Astrocyte (in vitro differentiated cells and primary cell): Measurements from ENCODE around the gene IL6ST. TPM values are rescaled to one million over a fixed set of nuclear protein-coding genes. Genes with fewer than 3 reads are reported as not detected.

Experiments
- DNase-seq: peaks from one replicate; pipeline ENCODE4 v3.0.0-alpha.2; 2010; ENCODE audit warnings: low read depth
- FAIRE-seq: peaks from 2 replicates; lab custom pipeline; 2011; peaks lifted over from hg19 to GRCh38; lab: Jason Lieb, UNC
- H2AFZ ChIP-seq: 2 replicates; pipeline ENCODE4 v1.6.0; 2012; ENCODE audit warnings: low read depth, low read length, inconsistent platforms
- H3K27ac ChIP-seq: 2 replicates; pipeline ENCODE4 v1.5.1; 2011; ENCODE audit warnings: low read depth, low read length, inconsistent platforms
- H3K27me3 ChIP-seq: 2 replicates; pipeline ENCODE4 v1.6.0; 2011; ENCODE audit warnings: low read length, inconsistent platforms; ENCODE audit not compliant: insufficient read depth
- H3K36me3 ChIP-seq: 2 replicates; pipeline ENCODE4 v1.5.1; 2011; ENCODE audit warnings: low read length, inconsistent platforms; ENCODE audit not compliant: insufficient read depth
- H3K4me1 ChIP-seq: 2 replicates; pipeline ENCODE4 v1.5.1; 2011; ENCODE audit warnings: low read length, inconsistent platforms; ENCODE audit not compliant: insufficient read depth
- H3K4me2 ChIP-seq: 2 replicates; pipeline ENCODE4 v1.6.0; 2012; ENCODE audit warnings: low read length, inconsistent platforms
- H3K4me3 ChIP-seq: 2 replicates; pipeline ENCODE4 v1.5.1; 2011; ENCODE audit warnings: low read depth, mild to moderate bottlenecking, low read length, inconsistent platforms; ENCODE audit not compliant: insufficient read depth
- H3K79me2 ChIP-seq: 2 replicates; pipeline ENCODE4 v1.6.0; 2012; ENCODE audit warnings: mild to moderate bottlenecking, low read length, inconsistent platforms; ENCODE audit not compliant: insufficient read depth
- H3K9ac ChIP-seq: 2 replicates; pipeline ENCODE4 v1.6.0; 2012; ENCODE audit warnings: mild to moderate bottlenecking, low read length, inconsistent platforms
- H3K9me3 ChIP-seq: 2 replicates; pipeline ENCODE4 v1.5.1; 2012; ENCODE audit warnings: low read depth, mild to moderate bottlenecking, low read length, inconsistent platforms; ENCODE audit not compliant: insufficient read depth
- H4K20me1 ChIP-seq: 2 replicates; pipeline ENCODE4 v1.6.0; 2012; ENCODE audit warnings: low read length, inconsistent platforms; ENCODE audit not compliant: insufficient read depth
- H3K27ac Mint-ChIP-seq: one replicate; pipeline ENCODE4 v1.8.0; 2021; ENCODE audit warnings: mild to moderate bottlenecking, mixed read lengths; ENCODE audit not compliant: unreplicated experiment
- H3K27me3 Mint-ChIP-seq: one replicate; pipeline ENCODE4 v1.8.0; 2021; ENCODE audit warnings: low read depth, mixed read lengths; ENCODE audit not compliant: unreplicated experiment
- H3K36me3 Mint-ChIP-seq: one replicate; pipeline ENCODE4 v1.8.0; 2021; ENCODE audit warnings: low read depth, mixed read lengths; ENCODE audit not compliant: unreplicated experiment
- H3K4me1 Mint-ChIP-seq: one replicate; pipeline ENCODE4 v1.8.0; 2021; ENCODE audit warnings: low read depth, mixed read lengths; ENCODE audit not compliant: unreplicated experiment
- H3K4me3 Mint-ChIP-seq: one replicate; pipeline ENCODE4 v1.8.0; 2021; ENCODE audit warnings: mild to moderate bottlenecking, moderate library complexity, mixed read lengths; ENCODE audit not compliant: unreplicated experiment
- H3K9me3 Mint-ChIP-seq: one replicate; pipeline ENCODE4 v1.8.0; 2021; ENCODE audit warnings: mild to moderate bottlenecking, mixed read lengths; ENCODE audit not compliant: unreplicated experiment
- EZH2 ChIP-seq: IDR thresholded peaks from 2 replicates; pipeline ENCODE4 v1.6.1; 2012; ENCODE audit warnings: mild to moderate bottlenecking, low read length, inconsistent platforms; ENCODE audit not compliant: insufficient read depth
- total RNA-seq: library from RNA; stranded (reverse); gene quantifications from 2 replicates; pipeline ENCODE4 v1.2.1, GENCODE V29; 2021
- TF ChIP-seq, protein P1 (sequence below): IDR thresholded peaks from 2 replicates; pipeline ENCODE4 v1.5.1; 2011; ENCODE audit warnings: low read depth, mild to moderate bottlenecking, inconsistent platforms, low read length, moderate library complexity; ENCODE audit not compliant: insufficient read depth

IL6ST gene
- total RNA-seq, 1 donor from 2014 or later: 158 TPM

DNA sequence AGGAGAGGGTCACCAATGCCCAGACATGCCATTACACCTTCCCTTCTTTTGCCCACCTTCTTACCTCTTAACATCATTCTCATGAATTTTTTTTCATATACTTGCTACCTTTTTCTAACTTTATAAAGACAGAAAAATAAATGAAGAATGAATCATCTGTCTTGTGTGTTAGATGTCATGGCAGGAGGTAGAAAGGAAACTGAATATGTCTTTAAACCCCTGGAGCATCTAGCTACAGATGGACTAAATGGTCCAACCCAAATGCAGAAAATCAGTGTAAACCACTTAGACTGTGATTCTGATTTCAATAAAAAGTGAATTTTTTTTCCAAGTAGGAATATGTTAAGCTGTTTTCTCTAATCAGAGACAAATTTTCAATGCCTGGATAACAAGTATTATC lies 11.8 kb upstream of the IL6ST start:
- H3K36me3 ChIP-seq: no peaks in the 10 kb centered on the region
- FAIRE-seq: no peak
- no peak overlapping the region for H3K27ac ChIP-seq
- DNase-seq: no peak
- Mint-ChIP-seq H3K27ac (no peak overlapping the region), H3K9me3 (peaks cover 7% of the 10 kb centered on the region), H3K27me3 (no peaks in the 10 kb centered on the region), H3K36me3 (peaks cover 2% of the 10 kb centered on the region), H3K4me3 (no peak overlapping the region), H3K4me1 (peaks cover 4% of the 10 kb centered on the region)
- H2AFZ ChIP-seq: no peak overlapping the region
- no peak overlapping the region for H3K4me2 ChIP-seq
- H3K9ac ChIP-seq: no peak overlapping the region
- H3K9me3 ChIP-seq: peaks cover 2% of the 10 kb centered on the region
- TF ChIP-seq, protein P1, sequence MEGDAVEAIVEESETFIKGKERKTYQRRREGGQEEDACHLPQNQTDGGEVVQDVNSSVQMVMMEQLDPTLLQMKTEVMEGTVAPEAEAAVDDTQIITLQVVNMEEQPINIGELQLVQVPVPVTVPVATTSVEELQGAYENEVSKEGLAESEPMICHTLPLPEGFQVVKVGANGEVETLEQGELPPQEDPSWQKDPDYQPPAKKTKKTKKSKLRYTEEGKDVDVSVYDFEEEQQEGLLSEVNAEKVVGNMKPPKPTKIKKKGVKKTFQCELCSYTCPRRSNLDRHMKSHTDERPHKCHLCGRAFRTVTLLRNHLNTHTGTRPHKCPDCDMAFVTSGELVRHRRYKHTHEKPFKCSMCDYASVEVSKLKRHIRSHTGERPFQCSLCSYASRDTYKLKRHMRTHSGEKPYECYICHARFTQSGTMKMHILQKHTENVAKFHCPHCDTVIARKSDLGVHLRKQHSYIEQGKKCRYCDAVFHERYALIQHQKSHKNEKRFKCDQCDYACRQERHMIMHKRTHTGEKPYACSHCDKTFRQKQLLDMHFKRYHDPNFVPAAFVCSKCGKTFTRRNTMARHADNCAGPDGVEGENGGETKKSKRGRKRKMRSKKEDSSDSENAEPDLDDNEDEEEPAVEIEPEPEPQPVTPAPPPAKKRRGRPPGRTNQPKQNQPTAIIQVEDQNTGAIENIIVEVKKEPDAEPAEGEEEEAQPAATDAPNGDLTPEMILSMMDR: no peak
- TF ChIP-seq EZH2: no peak
- H4K20me1 ChIP-seq: no peaks in the 10 kb centered on the region
- H3K4me1 ChIP-seq: peaks cover 1% of the 10 kb centered on the region
- no peaks in the 10 kb centered on the region for H3K27me3 ChIP-seq
- no peaks in the 10 kb centered on the region for H3K79me2 ChIP-seq
- H3K4me3 ChIP-seq: no peak overlapping the region

DNA sequence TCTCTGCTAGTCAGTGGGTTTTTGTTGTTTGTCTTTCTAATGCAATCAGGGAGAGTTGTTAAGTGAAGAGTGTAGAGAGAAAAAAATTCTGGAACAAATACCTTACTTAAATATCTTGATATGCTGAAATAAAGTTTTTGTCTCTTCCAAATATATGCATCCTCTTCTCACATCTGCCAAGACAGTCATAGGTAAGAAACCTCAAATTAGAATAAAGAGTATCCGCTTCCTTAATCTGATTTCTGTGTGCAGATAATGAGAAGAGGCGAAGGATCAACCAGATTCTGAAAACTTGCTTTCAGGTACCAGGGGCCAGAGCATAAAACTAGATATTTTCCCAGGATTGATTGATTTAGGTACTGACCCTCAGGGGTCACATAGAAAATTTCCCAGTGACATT lies 11.3 kb upstream of the IL6ST start:
- H3K4me1 Mint-ChIP-seq: peaks cover 4% of the 10 kb centered on the region
- DNase-seq (no peak), FAIRE-seq (no peak)
- no peak overlapping the region for H3K27ac ChIP-seq
- no peaks in the 10 kb centered on the region for H3K27me3 Mint-ChIP-seq
- no peak overlapping the region for H3K4me3 ChIP-seq
- H3K9me3 ChIP-seq: peaks cover 2% of the 10 kb centered on the region
- no peak overlapping the region for H3K9ac ChIP-seq
- H4K20me1 ChIP-seq: no peaks in the 10 kb centered on the region
- no peak overlapping the region for H3K4me2 ChIP-seq
- H3K36me3 Mint-ChIP-seq: peaks cover 2% of the 10 kb centered on the region
- H3K36me3 ChIP-seq: no peaks in the 10 kb centered on the region
- no peaks in the 10 kb centered on the region for H3K27me3 ChIP-seq
- H3K4me1 ChIP-seq: no peaks in the 10 kb centered on the region
- no peak overlapping the region for H3K27ac Mint-ChIP-seq
- no peak overlapping the region for H2AFZ ChIP-seq
- peaks cover 7% of the 10 kb centered on the region for H3K9me3 Mint-ChIP-seq
- H3K4me3 Mint-ChIP-seq: no peak overlapping the region
- no peaks in the 10 kb centered on the region for H3K79me2 ChIP-seq
- TF ChIP-seq EZH2: no peak
- TF ChIP-seq, protein P1: no peak

DNA sequence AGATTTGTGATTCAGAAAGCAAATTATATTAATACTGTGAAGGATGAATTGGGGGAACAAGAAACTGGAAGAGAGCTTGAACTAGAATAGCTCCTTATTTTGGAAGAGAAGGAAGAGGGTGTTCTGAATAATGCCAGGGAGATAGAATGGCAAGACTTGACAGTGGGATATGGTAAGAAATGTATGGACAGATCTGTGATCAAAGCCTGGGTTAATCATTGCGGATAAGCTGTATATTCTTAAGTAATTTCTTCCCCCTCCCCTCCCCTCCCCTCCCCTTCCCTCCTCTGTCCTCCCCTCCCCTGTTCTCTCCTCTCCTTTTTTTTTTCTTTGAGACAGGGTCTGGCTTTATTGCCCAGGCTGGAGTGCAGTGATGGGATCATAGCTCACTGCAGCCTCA lies 10.1 kb upstream of the IL6ST start:
- Mint-ChIP-seq H3K27ac (no peak overlapping the region), H3K27me3 (no peaks in the 10 kb centered on the region), H3K36me3 (peaks cover 2% of the 10 kb centered on the region), H3K9me3 (peaks cover 7% of the 10 kb centered on the region), H3K4me1 (peaks cover 4% of the 10 kb centered on the region), H3K4me3 (no peak overlapping the region)
- Histone ChIP-seq H3K9me3 (peaks cover 2% of the 10 kb centered on the region), H3K36me3 (no peaks in the 10 kb centered on the region), H3K27ac (no peak overlapping the region), H3K27me3 (no peaks in the 10 kb centered on the region), H3K79me2 (no peaks in the 10 kb centered on the region), H2AFZ (no peak overlapping the region), H3K9ac (no peak overlapping the region), H3K4me2 (no peak overlapping the region), H3K4me1 (no peaks in the 10 kb centered on the region), H4K20me1 (no peaks in the 10 kb centered on the region), H3K4me3 (no peak overlapping the region)
- no peak for FAIRE-seq
- DNase-seq: no peak
- TF ChIP-seq, protein P1: no peak
- no peak for TF ChIP-seq EZH2
